ENCODE results near the gene PARD6A.
A peak's percentile ranks its signal among the peaks of the same experiment; 100 is the strongest.

PARD6A gene

DNA sequence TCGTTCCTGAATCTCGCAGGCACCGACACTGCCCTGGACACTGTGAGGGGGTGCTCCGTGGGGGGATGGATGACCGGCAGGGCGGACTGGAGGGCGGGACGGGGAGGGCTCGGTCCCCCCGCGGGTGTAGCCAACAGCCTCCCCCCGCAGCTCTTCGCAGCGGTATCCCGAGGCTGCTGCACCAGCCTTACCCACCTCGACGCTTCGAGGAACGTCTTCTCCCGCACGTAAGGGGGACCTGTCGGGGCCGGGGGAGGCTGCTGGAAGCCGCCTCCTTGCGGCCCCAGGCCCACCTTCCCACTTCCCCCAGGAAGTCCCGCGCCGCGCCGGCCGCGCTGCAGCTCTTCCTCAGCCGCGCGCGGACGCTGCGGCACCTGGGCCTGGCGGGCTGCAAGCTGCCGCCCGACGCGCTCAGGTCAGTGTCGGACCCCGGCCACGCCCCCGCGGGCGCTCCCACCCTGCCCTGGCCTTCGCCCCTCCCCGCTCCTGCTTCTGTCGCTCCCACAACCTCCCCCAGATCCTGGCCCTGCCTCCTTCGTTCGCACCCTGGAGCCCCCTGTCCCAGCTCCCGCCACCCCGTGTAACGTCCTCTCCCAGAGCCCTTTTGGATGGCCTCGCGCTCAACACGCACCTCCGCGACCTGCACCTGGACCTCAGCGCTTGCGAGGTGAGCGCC is 12.5 kb upstream of the PARD6A start:
- no peak overlapping the region for H3K4me3 Mint-ChIP-seq
- no peak for ATAC-seq (replicated peaks; ENCODE audit: extremely low read depth, poor library complexity, severe bottlenecking)

DNA sequence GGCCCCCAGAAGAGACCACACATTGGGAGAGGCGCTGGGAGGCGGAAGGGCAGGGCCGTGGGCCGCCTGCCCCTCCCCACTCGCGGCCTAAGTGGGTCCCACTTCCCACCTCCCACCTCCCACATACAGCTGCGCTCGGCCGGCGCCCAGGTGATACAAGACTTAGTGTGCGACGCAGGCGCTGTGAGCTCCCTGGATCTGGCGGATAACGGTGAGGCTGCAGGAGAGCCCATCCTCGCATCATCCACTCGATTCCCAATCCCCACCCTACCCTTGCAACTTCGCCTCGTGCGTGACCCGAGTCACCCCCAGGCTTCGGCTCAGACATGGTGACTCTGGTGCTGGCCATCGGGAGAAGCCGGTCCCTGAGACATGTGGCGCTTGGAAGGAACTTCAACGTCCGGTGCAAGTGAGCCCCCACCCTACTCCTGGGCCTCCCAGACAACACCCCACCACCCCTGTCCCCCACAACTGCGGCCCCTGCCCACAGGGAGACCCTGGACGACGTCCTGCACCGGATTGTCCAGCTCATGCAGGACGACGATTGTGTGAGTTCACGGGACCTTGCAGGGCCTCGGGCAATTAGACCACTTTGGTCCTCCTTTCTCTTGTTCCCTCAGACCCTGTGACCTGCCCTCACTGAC is 11.9 kb upstream of the PARD6A start:
- no peak for DNase-seq (ENCODE audit: low spot score in 2 of 2)
- no peaks in the 10 kb centered on the region for H3K9me3 Mint-ChIP-seq
- H3K4me1 Mint-ChIP-seq, result peaks cover 18% of the 10 kb centered on the region
- H3K4me3 Mint-ChIP-seq, result no peak overlapping the region
- H3K27me3 Mint-ChIP-seq, result no peaks in the 10 kb centered on the region
- peaks cover 19% of the 10 kb centered on the region for H3K36me3 Mint-ChIP-seq (ENCODE audit: insufficient read depth)
- H3K27ac Mint-ChIP-seq (ENCODE audit: low read depth), result no peak overlapping the region
- ATAC-seq (replicated peaks; ENCODE audit: extremely low read depth, poor library complexity, severe bottlenecking), result no peak

More for the DNA sequence above, 12.5 kb upstream of the PARD6A start:
- Mint-ChIP-seq H3K27me3 (no peaks in the 10 kb centered on the region), H3K36me3 (ENCODE audit: insufficient read depth) (peaks cover 19% of the 10 kb centered on the region), H3K4me1 (peaks cover 18% of the 10 kb centered on the region), H3K9me3 (no peaks in the 10 kb centered on the region), H3K27ac (ENCODE audit: low read depth) (no peak overlapping the region)
- no peak for DNase-seq (ENCODE audit: low spot score in 2 of 2)

DNA sequence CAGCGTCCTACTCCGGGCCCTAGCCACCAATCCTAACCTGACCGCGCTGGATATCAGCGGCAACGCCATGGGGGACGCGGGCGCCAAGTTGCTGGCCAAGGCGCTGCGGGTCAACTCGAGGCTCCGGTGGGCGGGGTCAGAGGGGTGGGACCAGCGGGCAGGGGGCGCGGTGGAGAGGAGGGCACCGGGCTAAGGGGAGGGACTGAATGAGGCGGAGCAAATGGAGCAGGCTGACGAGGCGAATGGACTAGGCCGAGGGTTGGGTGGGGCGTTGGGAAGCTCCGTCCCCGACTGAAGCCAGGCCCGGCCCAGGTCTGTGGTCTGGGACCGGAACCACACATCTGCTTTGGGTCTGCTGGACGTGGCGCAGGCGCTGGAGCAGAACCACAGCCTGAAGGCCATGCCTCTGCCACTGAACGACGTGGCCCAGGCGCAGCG is 11.2 kb upstream of the PARD6A start:
- DNase-seq (ENCODE audit: low spot score in 2 of 2) (no peak), ATAC-seq (replicated peaks; ENCODE audit: extremely low read depth, poor library complexity, severe bottlenecking) (no peak)
- no peak overlapping the region for H3K27ac Mint-ChIP-seq (ENCODE audit: low read depth)
- peaks cover 18% of the 10 kb centered on the region for H3K4me1 Mint-ChIP-seq
- no peaks in the 10 kb centered on the region for H3K9me3 Mint-ChIP-seq
- no peaks in the 10 kb centered on the region for H3K27me3 Mint-ChIP-seq
- H3K4me3 Mint-ChIP-seq, result no peak overlapping the region
- peaks cover 19% of the 10 kb centered on the region for H3K36me3 Mint-ChIP-seq (ENCODE audit: insufficient read depth)

DNA sequence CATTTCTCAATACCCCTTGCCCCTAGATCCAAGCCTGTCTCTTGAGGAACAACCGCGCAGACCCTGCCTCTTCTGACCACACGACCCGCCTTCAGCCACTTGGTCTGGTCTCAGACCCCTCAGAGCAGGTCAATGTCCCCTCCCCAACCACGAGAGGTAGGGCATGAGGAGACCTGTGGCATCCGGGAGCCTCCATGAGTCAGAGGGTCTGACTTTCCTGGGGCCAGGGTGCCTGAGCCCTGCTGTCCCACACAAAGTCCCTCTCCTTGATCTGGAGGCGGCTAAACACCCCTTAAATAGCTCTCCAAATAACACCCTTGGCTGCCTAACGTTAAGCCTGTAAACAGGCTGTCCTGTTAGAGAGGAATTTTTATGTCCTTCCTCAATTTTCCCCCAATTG is 10.7 kb upstream of the PARD6A start:
- Mint-ChIP-seq H3K27me3 (no peaks in the 10 kb centered on the region), H3K4me1 (peaks cover 18% of the 10 kb centered on the region), H3K9me3 (no peaks in the 10 kb centered on the region), H3K36me3 (ENCODE audit: insufficient read depth) (peaks cover 21% of the 10 kb centered on the region), H3K4me3 (no peak overlapping the region), H3K27ac (ENCODE audit: low read depth) (peak overlapping the region; percentile 32)
- ATAC-seq (replicated peaks; ENCODE audit: extremely low read depth, poor library complexity, severe bottlenecking), result no peak
- no peak for DNase-seq (ENCODE audit: low spot score in 2 of 2)

DNA sequence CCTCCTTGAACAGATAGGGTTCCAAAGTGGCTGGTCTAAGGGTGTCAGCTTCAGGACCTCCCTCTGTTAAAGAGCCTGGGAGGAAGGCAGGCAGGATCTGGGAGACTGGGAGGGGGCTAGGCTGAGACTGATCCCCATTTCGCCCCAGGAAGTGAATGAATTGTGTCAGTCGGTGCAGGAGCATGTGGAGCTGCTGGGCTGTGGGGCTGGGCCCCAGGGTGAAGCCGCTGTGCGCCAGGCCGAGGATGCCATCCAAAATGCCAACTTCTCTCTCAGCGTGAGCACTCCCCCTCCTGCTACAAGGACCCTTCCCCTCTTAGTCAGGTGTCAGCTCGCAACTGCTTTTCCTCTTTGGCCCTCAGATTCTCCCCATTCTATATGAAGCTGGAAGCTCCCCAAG is 9.7 kb upstream of the PARD6A start:
- peaks cover 22% of the 10 kb centered on the region for H3K36me3 Mint-ChIP-seq (ENCODE audit: insufficient read depth)
- ATAC-seq (replicated peaks; ENCODE audit: extremely low read depth, poor library complexity, severe bottlenecking), result no peak

DNA sequence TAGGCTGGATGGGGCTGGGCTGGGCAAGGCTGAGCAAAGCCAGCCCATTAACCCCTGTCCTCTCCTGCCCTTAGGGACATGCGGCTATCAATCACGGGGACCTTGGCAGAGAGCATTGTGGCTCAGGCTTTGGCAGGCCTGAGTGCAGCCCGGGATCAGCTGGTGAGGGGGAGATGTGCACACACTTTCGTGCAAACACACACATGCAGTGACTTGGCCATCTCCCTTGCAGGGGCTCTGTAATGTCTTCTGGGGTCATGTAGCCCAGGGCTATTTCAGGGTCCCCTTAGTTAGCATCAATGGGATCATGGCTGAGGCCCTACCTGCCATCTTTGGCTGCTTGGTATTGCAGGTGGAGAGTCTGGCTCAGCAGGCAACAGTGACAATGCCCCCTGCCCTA is 8.9 kb upstream of the PARD6A start:
- H3K27me3 Mint-ChIP-seq, result no peaks in the 10 kb centered on the region
- no peak overlapping the region for H3K4me3 Mint-ChIP-seq
- peak overlapping the region; percentile 59 for H3K27ac Mint-ChIP-seq (ENCODE audit: low read depth)
- H3K4me1 Mint-ChIP-seq, result peaks cover 24% of the 10 kb centered on the region
- H3K9me3 Mint-ChIP-seq, result no peaks in the 10 kb centered on the region
- DNase-seq (ENCODE audit: low spot score in 2 of 2) (no peak), ATAC-seq (replicated peaks; ENCODE audit: extremely low read depth, poor library complexity, severe bottlenecking) (no peak)
- peaks cover 22% of the 10 kb centered on the region for H3K36me3 Mint-ChIP-seq (ENCODE audit: insufficient read depth)

More for the DNA sequence above, 9.7 kb upstream of the PARD6A start:
- Mint-ChIP-seq H3K27me3 (no peaks in the 10 kb centered on the region), H3K4me1 (peaks cover 24% of the 10 kb centered on the region), H3K9me3 (no peaks in the 10 kb centered on the region), H3K27ac (ENCODE audit: low read depth) (peak overlapping the region; percentile 32), H3K4me3 (no peak overlapping the region)
- DNase-seq (ENCODE audit: low spot score in 2 of 2), result no peak

DNA sequence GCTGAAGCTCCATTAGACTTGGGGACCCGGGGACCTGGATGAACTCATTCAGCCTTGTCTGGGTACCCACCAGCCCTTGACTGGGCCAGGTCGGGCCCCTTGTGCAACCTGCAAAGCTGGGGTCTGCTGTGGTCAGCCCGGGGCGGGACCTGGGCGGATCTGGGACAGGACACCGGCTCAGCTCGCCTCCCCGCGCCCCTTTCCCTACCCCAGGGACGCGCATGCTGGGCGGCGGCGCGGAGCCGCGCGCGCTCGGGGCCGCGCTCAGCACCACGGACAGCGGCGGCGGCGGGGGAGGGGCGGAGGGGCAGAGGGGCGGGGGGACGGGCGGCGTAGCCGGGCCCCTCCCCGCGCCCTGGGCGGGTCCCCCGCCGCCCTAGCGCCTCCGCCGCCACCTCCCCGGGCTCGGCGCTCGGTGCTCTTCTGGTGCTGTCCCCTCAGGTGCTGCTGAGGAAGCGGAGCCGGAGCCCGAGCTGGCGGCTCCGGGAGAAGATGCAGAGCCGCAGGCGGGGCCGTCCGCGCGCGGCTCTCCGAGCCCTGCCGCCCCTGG is 8.1 kb upstream of the PARD6A start:
- Mint-ChIP-seq H3K27ac (ENCODE audit: low read depth) (no peak overlapping the region), H3K4me3 (no peak overlapping the region), H3K36me3 (ENCODE audit: insufficient read depth) (peaks cover 22% of the 10 kb centered on the region)

DNA sequence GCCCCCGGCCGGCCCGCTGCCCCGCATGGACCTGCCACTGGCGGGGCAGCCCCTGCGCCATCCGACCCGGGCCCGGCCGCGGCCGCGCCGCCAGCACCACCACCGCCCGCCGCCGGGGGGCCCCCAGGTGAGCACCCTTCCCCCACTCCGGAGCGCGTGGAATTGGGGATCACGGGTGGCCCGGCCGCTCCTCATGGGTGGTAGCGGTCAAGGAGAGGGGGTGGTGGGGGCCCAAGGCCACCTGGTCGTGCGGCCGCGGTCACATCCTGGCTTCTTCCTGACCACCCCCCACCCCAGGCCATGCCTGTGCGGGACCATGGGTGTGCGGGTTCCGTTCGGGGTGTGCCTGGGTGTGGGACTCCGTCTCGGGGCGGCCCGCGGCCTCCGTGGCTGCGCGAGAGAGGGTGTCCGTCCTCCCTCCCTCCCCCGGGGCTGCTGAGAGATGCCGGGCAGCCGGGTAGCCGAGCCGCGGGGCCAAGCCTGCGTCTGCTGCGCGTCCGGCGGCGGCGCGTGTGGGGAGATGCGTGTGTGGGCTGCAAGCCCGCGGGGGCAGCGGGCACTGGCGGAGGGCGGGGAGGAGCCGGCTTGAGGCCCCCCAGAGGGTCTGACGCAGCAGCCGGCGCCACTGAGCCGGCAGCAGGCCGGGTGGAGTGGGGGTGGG is 7.5 kb upstream of the PARD6A start:
- Mint-ChIP-seq H3K9me3 (no peaks in the 10 kb centered on the region), H3K27me3 (no peaks in the 10 kb centered on the region), H3K27ac (ENCODE audit: low read depth) (no peak overlapping the region), H3K36me3 (ENCODE audit: insufficient read depth) (peaks cover 24% of the 10 kb centered on the region), H3K4me1 (peaks cover 24% of the 10 kb centered on the region), H3K4me3 (no peak overlapping the region)
- DNase-seq (ENCODE audit: low spot score in 2 of 2) (no peak), ATAC-seq (replicated peaks; ENCODE audit: extremely low read depth, poor library complexity, severe bottlenecking) (no peak)

More for the DNA sequence above, 8.1 kb upstream of the PARD6A start:
- no peaks in the 10 kb centered on the region for H3K9me3 Mint-ChIP-seq
- no peaks in the 10 kb centered on the region for H3K27me3 Mint-ChIP-seq
- ATAC-seq (replicated peaks; ENCODE audit: extremely low read depth, poor library complexity, severe bottlenecking), result no peak
- H3K4me1 Mint-ChIP-seq, result peaks cover 24% of the 10 kb centered on the region
- DNase-seq (ENCODE audit: low spot score in 2 of 2), result no peak

DNA sequence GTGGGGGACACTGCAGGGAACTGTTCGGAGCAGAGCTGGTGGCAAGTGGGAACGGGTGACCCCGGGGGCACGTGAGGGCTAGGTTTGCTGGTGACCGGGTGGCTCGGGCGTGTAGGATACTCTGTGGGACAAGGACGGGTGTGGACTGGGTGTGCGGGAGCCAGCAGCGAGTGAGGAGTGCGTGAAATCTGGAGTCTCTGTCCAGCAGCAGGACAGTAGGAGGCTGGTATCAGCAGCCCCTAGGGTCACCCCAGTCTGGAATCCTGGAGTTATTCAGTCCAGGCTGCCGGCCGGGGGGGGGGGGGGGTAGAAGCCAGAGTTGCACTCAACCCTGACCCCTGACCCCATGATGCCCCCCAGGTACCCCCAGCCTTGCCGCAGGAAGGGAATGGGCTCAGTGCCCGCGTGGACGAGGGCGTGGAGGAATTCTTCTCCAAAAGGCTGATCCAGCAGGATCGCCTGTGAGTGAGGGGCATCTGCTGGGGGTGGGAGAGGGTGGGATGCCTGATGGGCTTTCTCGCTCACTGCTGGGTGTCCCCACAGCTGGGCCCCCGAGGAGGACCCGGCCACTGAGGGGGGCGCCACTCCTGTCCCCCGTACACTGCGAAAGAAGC is 6.9 kb upstream of the PARD6A start:
- DNase-seq (ENCODE audit: low spot score in 2 of 2) (no peak), ATAC-seq (replicated peaks; ENCODE audit: extremely low read depth, poor library complexity, severe bottlenecking) (no peak)
- no peak overlapping the region for H3K27ac Mint-ChIP-seq (ENCODE audit: low read depth)
- no peaks in the 10 kb centered on the region for H3K9me3 Mint-ChIP-seq
- no peaks in the 10 kb centered on the region for H3K27me3 Mint-ChIP-seq
- H3K4me1 Mint-ChIP-seq, result peaks cover 27% of the 10 kb centered on the region
- peaks cover 25% of the 10 kb centered on the region for H3K36me3 Mint-ChIP-seq (ENCODE audit: insufficient read depth)
- no peak overlapping the region for H3K4me3 Mint-ChIP-seq

DNA sequence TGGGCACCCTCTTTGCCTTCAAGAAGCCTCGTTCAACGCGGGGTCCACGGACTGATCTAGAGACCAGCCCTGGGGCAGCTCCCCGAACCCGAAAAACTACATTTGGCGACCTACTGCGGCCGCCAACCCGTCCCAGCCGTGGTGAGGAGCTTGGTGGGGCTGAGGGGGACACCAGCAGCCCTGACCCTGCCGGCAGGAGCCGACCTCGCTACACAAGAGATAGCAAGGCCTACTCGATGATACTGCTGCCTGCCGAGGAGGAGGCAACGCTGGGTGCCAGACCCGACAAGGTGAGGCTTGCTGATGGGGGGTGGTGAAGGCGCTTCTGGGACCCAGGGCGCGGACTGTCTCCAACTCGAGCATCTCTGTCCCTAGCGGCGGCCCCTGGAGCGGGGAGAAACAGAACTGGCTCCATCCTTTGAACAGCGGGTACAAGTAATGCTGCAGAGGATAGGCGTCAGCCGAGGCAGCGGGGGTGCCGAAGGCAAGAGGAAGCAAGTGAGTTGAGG is 6.3 kb upstream of the PARD6A start:
- peaks cover 33% of the 10 kb centered on the region for H3K4me1 Mint-ChIP-seq
- H3K27me3 Mint-ChIP-seq, result no peaks in the 10 kb centered on the region
- H3K9me3 Mint-ChIP-seq, result no peaks in the 10 kb centered on the region
- H3K36me3 Mint-ChIP-seq (ENCODE audit: insufficient read depth), result peaks cover 27% of the 10 kb centered on the region
- no peak for DNase-seq (ENCODE audit: low spot score in 2 of 2)
- H3K27ac Mint-ChIP-seq (ENCODE audit: low read depth), result peak overlapping the region; percentile 61
- no peak overlapping the region for H3K4me3 Mint-ChIP-seq
- no peak for ATAC-seq (replicated peaks; ENCODE audit: extremely low read depth, poor library complexity, severe bottlenecking)

DNA sequence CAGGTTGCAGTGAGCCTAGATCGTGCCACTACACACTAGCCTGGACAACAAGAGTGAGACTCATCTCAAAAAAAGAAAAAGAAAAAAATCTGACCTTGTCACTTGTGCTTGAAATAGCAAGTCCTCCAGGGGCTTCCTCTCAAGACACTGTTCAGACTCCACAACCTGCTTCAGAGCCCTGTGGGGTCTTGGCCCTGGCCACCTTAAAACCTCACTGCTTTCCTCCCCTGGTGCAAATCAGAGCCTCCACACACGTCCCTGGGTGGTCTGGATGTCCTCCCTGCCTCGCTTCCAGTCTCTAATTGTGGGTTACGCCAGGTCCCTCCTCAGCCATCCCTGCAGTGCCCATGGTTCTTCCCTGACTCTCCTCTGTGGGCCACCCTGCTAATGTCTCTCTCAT is 5.4 kb upstream of the PARD6A start:
- peak overlapping the region; percentile 45 for H3K27ac Mint-ChIP-seq (ENCODE audit: low read depth)
- DNase-seq (ENCODE audit: low spot score in 2 of 2), result no peak
- no peaks in the 10 kb centered on the region for H3K9me3 Mint-ChIP-seq
- peaks cover 31% of the 10 kb centered on the region for H3K4me1 Mint-ChIP-seq
- H3K4me3 Mint-ChIP-seq, result no peak overlapping the region
- ATAC-seq (replicated peaks; ENCODE audit: extremely low read depth, poor library complexity, severe bottlenecking), result no peak
- peaks cover 29% of the 10 kb centered on the region for H3K36me3 Mint-ChIP-seq (ENCODE audit: insufficient read depth)
- H3K27me3 Mint-ChIP-seq, result no peaks in the 10 kb centered on the region

DNA sequence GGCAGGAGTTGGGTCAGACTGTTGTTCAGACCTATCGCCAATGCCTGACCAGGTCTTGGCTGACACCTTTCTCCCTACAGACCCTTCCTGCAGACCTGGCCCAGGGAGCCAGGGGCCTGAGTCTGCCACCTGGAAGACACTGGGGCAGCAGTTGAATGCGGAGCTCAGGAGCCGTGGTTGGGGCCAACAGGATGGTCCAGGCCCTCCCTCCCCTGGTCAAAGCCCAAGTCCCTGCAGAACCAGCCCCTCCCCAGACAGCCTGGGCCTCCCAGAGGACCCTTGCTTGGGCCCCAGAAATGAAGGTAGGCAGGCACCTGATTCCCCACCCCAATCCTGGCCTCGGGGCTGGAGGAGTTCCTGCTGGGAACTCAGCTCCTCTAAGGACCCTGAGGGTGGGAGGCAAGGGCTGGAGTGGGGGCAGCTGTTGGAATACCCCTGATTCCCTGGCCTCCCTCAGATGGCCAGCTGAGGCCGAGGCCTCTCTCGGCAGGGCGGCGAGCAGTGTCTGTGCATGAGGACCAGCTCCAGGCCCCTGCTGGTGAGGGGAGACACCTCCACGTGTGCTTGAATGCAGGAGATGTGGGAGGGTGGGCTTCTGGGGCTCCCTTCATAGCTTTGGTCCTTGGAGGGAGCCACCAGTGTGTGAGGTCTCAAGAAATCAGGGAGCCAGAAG is 4.3 kb upstream of the PARD6A start:
- Mint-ChIP-seq H3K4me1 (peaks cover 32% of the 10 kb centered on the region), H3K27ac (ENCODE audit: low read depth) (no peak overlapping the region), H3K4me3 (no peak overlapping the region), H3K36me3 (ENCODE audit: insufficient read depth) (peaks cover 28% of the 10 kb centered on the region), H3K9me3 (no peaks in the 10 kb centered on the region), H3K27me3 (no peaks in the 10 kb centered on the region)
- ATAC-seq (replicated peaks; ENCODE audit: extremely low read depth, poor library complexity, severe bottlenecking) (no peak), DNase-seq (ENCODE audit: low spot score in 2 of 2) (no peak)
